Activated CD8-positive, alpha-beta memory T cell treated with anti-CD3 and anti-CD28 coated beads for 36 hours (primary cell): ENCODE measurements around the gene MACO1. TPM values are rescaled to one million over a fixed set of nuclear protein-coding genes. Genes with fewer than 3 reads are reported as not detected.
"Not testable (repeated sequence)": the region's sequence is repeated elsewhere in the genome, so short reads cannot be mapped to it uniquely, and the experiment has no call there.

Source experiments
- CTCF ChIA-PET: fragments of 350-600 bp; sonication (Branson Sonifier 250); formaldehyde crosslinking; loops from one replicate; lab custom pipeline; 2021; ENCODE audit warnings: antibody characterized with exemption; lab: Charles Lee
- POLR2A ChIA-PET: fragments of 350-600 bp; sonication (Branson Sonifier 250); formaldehyde crosslinking; loops from one replicate; lab custom pipeline; 2021; ENCODE audit warnings: antibody characterized with exemption; lab: Charles Lee
- total RNA-seq, 2 experiments: library from RNA; stranded (reverse); gene quantifications; one replicate each; pipeline ENCODE4 v1.2.3, GENCODE V29; 2021

Gene MACO1
- total RNA-seq, 2 experiments from 2014 or later, result 15.0 to 16.4 TPM

GRCh38 chr1:25505656-25506385, 75.1 kb downstream of the MACO1 start:
- CTCF ChIA-PET, result interaction anchor here (1.5 to 2.4 kb wide), 2 partner anchors 15 to 67 kb away, joined by 3 to 7 read pairs; no protein-coding TSS in a partner anchor
- POLR2A ChIA-PET, result no interaction called here

GRCh38 chr1:25506566-25507463, 76.1 kb downstream of the MACO1 start:
- CTCF ChIA-PET, result not testable (repeated sequence)
- POLR2A ChIA-PET, result interaction anchor here (1.1 kb wide), 1 partner anchor 75 kb away, joined by 3 read pairs; no protein-coding TSS in a partner anchor

GRCh38 chr1:25513666-25514065, 83.0 kb downstream of the MACO1 start:
- CTCF ChIA-PET, result interaction anchor here (1.2 to 1.8 kb wide), 3 partner anchors 9 to 12 kb away, joined by 3 to 6 read pairs (median 4); no protein-coding TSS in a partner anchor
- POLR2A ChIA-PET, result no interaction called here

- CTCF ChIA-PET, result no interaction called here
- POLR2A ChIA-PET, result no interaction called here
Observed at GRCh38 chr1:25515033-25515432, 84.3 kb downstream of the MACO1 start.

GRCh38 chr1:25516686-25517085, 86.0 kb downstream of the MACO1 start:
- ChIA-PET CTCF (interaction anchor here (1.7 kb wide), 1 partner anchor 13 kb away, joined by 6 read pairs; no protein-coding TSS in a partner anchor), POLR2A (no interaction called here)

- ChIA-PET POLR2A (no interaction called here), CTCF (no interaction called here)
Observed at GRCh38 chr1:25517476-25518394, 87.0 kb downstream of the MACO1 start.

- POLR2A ChIA-PET, result no interaction called here
- CTCF ChIA-PET, result interaction anchor here (0.6 to 2.6 kb wide), 13 partner anchors 13 to 640 kb away, joined by 3 to 8 read pairs (median 5); no protein-coding TSS in a partner anchor
Observed at GRCh38 chr1:25519624-25520023, 88.9 kb downstream of the MACO1 start.

GRCh38 chr1:25520446-25521061, 89.9 kb downstream of the MACO1 start:
- ChIA-PET POLR2A (no interaction called here), CTCF (interaction anchor here (0.9 to 2.6 kb wide), 11 partner anchors 12 to 275 kb away, joined by 3 to 8 read pairs (median 4); no protein-coding TSS in a partner anchor)

GRCh38 chr1:25522031-25522655, 91.4 kb downstream of the MACO1 start:
- POLR2A ChIA-PET, result no interaction called here

GRCh38 chr1:25523542-25523941, 92.8 kb downstream of the MACO1 start:
- POLR2A ChIA-PET, result no interaction called here
- CTCF ChIA-PET, result interaction anchor here (1.0 to 1.7 kb wide), 2 partner anchors 10 to 60 kb away, joined by 3 to 4 read pairs; no protein-coding TSS in a partner anchor

More at GRCh38 chr1:25522031-25522655, 91.4 kb downstream of the MACO1 start:
- CTCF ChIA-PET, result interaction anchor here (1.7 kb wide), 1 partner anchor 9 kb away, joined by 4 read pairs; no protein-coding TSS in a partner anchor

GRCh38 chr1:25524568-25525360, 94.1 kb downstream of the MACO1 start:
- ChIA-PET CTCF (no interaction called here), POLR2A (no interaction called here)

GRCh38 chr1:25525361-25525688, 94.6 kb downstream of the MACO1 start:
- CTCF ChIA-PET, result interaction anchor here (1.3 kb wide), 1 partner anchor 12 kb away, joined by 3 read pairs; no protein-coding TSS in a partner anchor
- POLR2A ChIA-PET, result no interaction called here

- POLR2A ChIA-PET, result no interaction called here
Observed at GRCh38 chr1:25526753-25527152, 96.1 kb downstream of the MACO1 start.

GRCh38 chr1:25527226-25527846, 96.6 kb downstream of the MACO1 start:
- ChIA-PET CTCF (interaction anchor here (0.9 kb wide), 1 partner anchor 23 kb away, joined by 3 read pairs; no protein-coding TSS in a partner anchor), POLR2A (no interaction called here)

More at GRCh38 chr1:25526753-25527152, 96.1 kb downstream of the MACO1 start:
- CTCF ChIA-PET, result no interaction called here

GRCh38 chr1:25527946-25528595, 97.4 kb downstream of the MACO1 start:
- CTCF ChIA-PET, result interaction anchor here (0.9 to 1.6 kb wide), 2 partner anchors 24 to 367 kb away, joined by 3 read pairs; no protein-coding TSS in a partner anchor
- POLR2A ChIA-PET, result no interaction called here
